Ureter (tissue), 1 donor: ENCODE data around the gene SLC15A4. TPM values are rescaled to one million over a fixed set of nuclear protein-coding genes. Genes with fewer than 3 reads are reported as not detected.
"Not testable (repeated sequence)": the region's sequence is repeated elsewhere in the genome, so short reads cannot be mapped to it uniquely, and the experiment has no call there.

Source experiments
- DNase-seq: peaks from one replicate; pipeline ENCODE4 v3.0.0-alpha.2; 2020; ENCODE audit warnings: low spot score
- total RNA-seq: library from RNA; stranded (reverse); gene quantifications from one replicate; pipeline ENCODE4 v1.2.4, GENCODE V29; 2023
- donor health status: DM: yes; HTN: yes; CAD: no.

The SLC15A4 gene
- total RNA-seq, 1 donor from 2014 or later = 27.6 TPM

- no peak for DNase-seq
Measured at GRCh38 chr12:128814411-128815261, 9.1 kb downstream of the SLC15A4 start.

- DNase-seq = no peak
Measured at GRCh38 chr12:128813883-128814282, 9.9 kb downstream of the SLC15A4 start.

- DNase-seq = no peak
Measured at GRCh38 chr12:128813392-128813791, 10.4 kb downstream of the SLC15A4 start.

GRCh38 chr12:128811806-128812205, 12.0 kb downstream of the SLC15A4 start:
- no peak for DNase-seq

- no peak for DNase-seq
Measured at GRCh38 chr12:128810182-128811127, 13.3 kb downstream of the SLC15A4 start.

- DNase-seq = no peak
Measured at GRCh38 chr12:128808651-128809050, 15.1 kb downstream of the SLC15A4 start.

- no peak for DNase-seq
Measured at GRCh38 chr12:128807161-128807724, 16.5 kb downstream of the SLC15A4 start.

- DNase-seq = no peak
Measured at GRCh38 chr12:128806573-128806972, 17.2 kb downstream of the SLC15A4 start.

GRCh38 chr12:128805406-128805805, 18.4 kb downstream of the SLC15A4 start:
- DNase-seq = not testable (repeated sequence)

GRCh38 chr12:128804762-128805161, 19.0 kb downstream of the SLC15A4 start:
- no peak for DNase-seq

GRCh38 chr12:128803788-128804187, 20.0 kb downstream of the SLC15A4 start:
- no peak for DNase-seq

GRCh38 chr12:128802756-128803155, 21.0 kb downstream of the SLC15A4 start:
- no peak for DNase-seq

GRCh38 chr12:128801879-128802391, 21.8 kb downstream of the SLC15A4 start:
- no peak for DNase-seq

GRCh38 chr12:128800606-128801005, 23.2 kb downstream of the SLC15A4 start:
- no peak for DNase-seq

- DNase-seq = no peak
Measured at GRCh38 chr12:128798571-128799341, 25.0 kb downstream of the SLC15A4 start.

- DNase-seq = no peak
Measured at GRCh38 chr12:128797119-128798118, 26.3 kb downstream of the SLC15A4 start.

- no peak for DNase-seq
Measured at GRCh38 chr12:128796439-128797118, 27.2 kb downstream of the SLC15A4 start.

- no peak for DNase-seq
Measured at GRCh38 chr12:128795530-128796361, 28.0 kb downstream of the SLC15A4 start.
